DND-41 (cell line): ENCODE results near the gene MAT2A.
"Not testable (repeated sequence)": the region's sequence is repeated elsewhere in the genome, so short reads cannot be mapped to it uniquely, and the experiment has no call there.

ENCODE experiments used
- ATAC-seq: fragments of 200-7000 bp; cut with Tn5 transposase; 3 replicates; pipeline ENCODE4 v1.9.1; 2021; ENCODE audit warnings: low read depth; ENCODE audit not compliant: insufficient read depth
- DNase-seq: peaks from one replicate; pipeline ENCODE4 v3.0.0-alpha.2; 2020
- H2AFZ ChIP-seq: 2 replicates; pipeline ENCODE4 v1.6.0; 2012; ENCODE audit warnings: low read depth, low read length
- H3K27ac ChIP-seq: 2 replicates; pipeline ENCODE4 v1.5.1; 2012; ENCODE audit warnings: low read length, inconsistent platforms
- H3K27me3 ChIP-seq: fragments of 200-600 bp; sonication (generic); 2 replicates; pipeline ENCODE4 v1.6.0; 2012; ENCODE audit warnings: low read length, mild to moderate bottlenecking, inconsistent platforms; ENCODE audit not compliant: insufficient read depth, poor library complexity
- H3K36me3 ChIP-seq: 2 replicates; pipeline ENCODE4 v1.5.1; 2012; ENCODE audit warnings: low read length, inconsistent platforms; ENCODE audit not compliant: insufficient read depth
- H3K4me1 ChIP-seq: 2 replicates; pipeline ENCODE4 v1.5.1; 2012; ENCODE audit warnings: mild to moderate bottlenecking, low read length; ENCODE audit not compliant: insufficient read depth
- H3K4me2 ChIP-seq: 2 replicates; pipeline ENCODE4 v1.6.0; 2012; ENCODE audit warnings: mild to moderate bottlenecking, moderate library complexity, low read length, inconsistent platforms; ENCODE audit not compliant: insufficient read depth
- H3K4me3 ChIP-seq, 2 experiments: fragments of 200-600 bp in 1 of 2; shearing (Covaris generic) in 1 of 2; 2 replicates each; pipeline ENCODE4 v1.5.1; 2012 to 2016; ENCODE audit warnings: inconsistent platforms in 2 of 2, low read length in 2 of 2, mild to moderate bottlenecking in 2 of 2, low read depth in 1 of 2, moderate library complexity in 1 of 2
- H3K79me2 ChIP-seq: 2 replicates; pipeline ENCODE4 v1.6.0; 2012; ENCODE audit warnings: low read length, inconsistent platforms; ENCODE audit not compliant: insufficient read depth
- H3K9ac ChIP-seq: 2 replicates; pipeline ENCODE4 v1.6.0; 2012; ENCODE audit warnings: low read depth, mild to moderate bottlenecking, inconsistent platforms, low read length, moderate library complexity
- H3K9me3 ChIP-seq: 2 replicates; pipeline ENCODE4 v1.5.1; 2012; ENCODE audit warnings: low read length, moderate library complexity, mild to moderate bottlenecking, inconsistent platforms; ENCODE audit not compliant: insufficient read depth, severe bottlenecking
- H4K20me1 ChIP-seq: 2 replicates; pipeline ENCODE4 v1.6.0; 2012; ENCODE audit warnings: low read length; ENCODE audit not compliant: insufficient read depth
- CTCF ChIP-seq: IDR thresholded peaks from 2 replicates; pipeline ENCODE4 v1.5.1; 2012; ENCODE audit warnings: borderline replicate concordance, low read length, moderate library complexity, mild to moderate bottlenecking; ENCODE audit not compliant: poor library complexity, severe bottlenecking; ENCODE audit errors: extremely low read depth
- EZH2 ChIP-seq: IDR thresholded peaks from 3 replicates; pipeline ENCODE4 v1.6.1; 2012; ENCODE audit warnings: borderline replicate concordance, low read depth, mild to moderate bottlenecking, moderate library complexity, low read length, inconsistent platforms; ENCODE audit not compliant: severe bottlenecking

MAT2A gene

GRCh38 chr2:85590950-85591349 lies 52.0 kb downstream of the MAT2A start:
- Histone ChIP-seq H3K4me1 (peaks cover 17% of the 10 kb centered on the region), H3K4me3 (no peak overlapping the region), H3K79me2 (peaks cover 16% of the 10 kb centered on the region), H3K4me2 (no peak overlapping the region), H3K27me3 (no peaks in the 10 kb centered on the region), H2AFZ (no peak overlapping the region), H3K9ac (no peak overlapping the region), H3K36me3 (no peaks in the 10 kb centered on the region), H3K9me3 (no peaks in the 10 kb centered on the region), H4K20me1 (peaks cover 3% of the 10 kb centered on the region; the same call in 1 of the 2 replicates), H3K27ac (no peak overlapping the region)
- ATAC-seq (no peak), DNase-seq (no peak)
- TF ChIP-seq EZH2 (no peak), CTCF (no peak)

- Histone ChIP-seq H3K27ac (no peak overlapping the region), H3K4me1 (peaks cover 22% of the 10 kb centered on the region), H2AFZ (no peak overlapping the region), H3K36me3 (peaks cover 2% of the 10 kb centered on the region; the same call in 1 of the 2 replicates), H3K79me2 (peaks cover 22% of the 10 kb centered on the region), H4K20me1 (peaks cover 5% of the 10 kb centered on the region; the same call in 1 of the 2 replicates), H3K9me3 (no peaks in the 10 kb centered on the region), H3K27me3 (no peaks in the 10 kb centered on the region), H3K4me3 (no peak overlapping the region), H3K4me2 (no peak overlapping the region), H3K9ac (no peak overlapping the region)
- TF ChIP-seq CTCF = no peak
- no peak for TF ChIP-seq EZH2
- ATAC-seq (no peak), DNase-seq (no peak)
Observed at GRCh38 chr2:85591563-85591962, 52.6 kb downstream of the MAT2A start.

GRCh38 chr2:85592299-85592698 lies 53.3 kb downstream of the MAT2A start:
- not testable (repeated sequence) for H3K27me3 ChIP-seq, H3K36me3 ChIP-seq, DNase-seq, H3K9ac ChIP-seq, ATAC-seq, H3K4me3 ChIP-seq, H3K9me3 ChIP-seq, H2AFZ ChIP-seq, H3K4me2 ChIP-seq, H3K27ac ChIP-seq
- Histone ChIP-seq H3K79me2 (peaks cover 30% of the 10 kb centered on the region), H3K4me1 (peaks cover 30% of the 10 kb centered on the region), H4K20me1 (peaks cover 12% of the 10 kb centered on the region; the same call in 1 of the 2 replicates)

- peaks cover 15% of the 10 kb centered on the region for H3K36me3 ChIP-seq
- no peak for TF ChIP-seq CTCF
- TF ChIP-seq EZH2 = no peak
- no peaks in the 10 kb centered on the region for H3K27me3 ChIP-seq
- DNase-seq = no peak
- H3K4me3 ChIP-seq = no peak overlapping the region
- H3K9ac ChIP-seq = no peak overlapping the region
- no peak for ATAC-seq
- no peak overlapping the region for H3K4me2 ChIP-seq
- H3K9me3 ChIP-seq = no peaks in the 10 kb centered on the region
- no peak overlapping the region for H2AFZ ChIP-seq
- peaks cover 33% of the 10 kb centered on the region for H3K79me2 ChIP-seq
- peaks cover 13% of the 10 kb centered on the region; the same call in 1 of the 2 replicates for H4K20me1 ChIP-seq
- no peak overlapping the region for H3K27ac ChIP-seq
- H3K4me1 ChIP-seq = peaks cover 27% of the 10 kb centered on the region
Observed at GRCh38 chr2:85593023-85593422, 54.1 kb downstream of the MAT2A start.
